ENCODE measurements around the gene ADARB2.

ADARB2 gene

GRCh38 chr10:1309617-1310270 is 427.6 kb downstream of the ADARB2 start:
- no peak for TF ChIP-seq CTCF (IDR thresholded peaks at IDR 0.05; ENCODE audit: borderline replicate concordance, insufficient read depth, low read depth, low read length)
- no peak overlapping the region for H3K4me3 ChIP-seq (ENCODE audit: low read depth, low read length)

- TF ChIP-seq CTCF (IDR thresholded peaks at IDR 0.05; ENCODE audit: borderline replicate concordance, insufficient read depth, low read depth, low read length): no peak
- H3K4me3 ChIP-seq (ENCODE audit: low read depth, low read length): no peak overlapping the region
Observed at GRCh38 chr10:1308962-1309616, 428.2 kb downstream of the ADARB2 start.

- no peak for TF ChIP-seq CTCF (IDR thresholded peaks at IDR 0.05; ENCODE audit: borderline replicate concordance, insufficient read depth, low read depth, low read length)
- no peak overlapping the region for H3K4me3 ChIP-seq (ENCODE audit: low read depth, low read length)
Observed at GRCh38 chr10:1308173-1308961, 429.0 kb downstream of the ADARB2 start.

- no peak for TF ChIP-seq CTCF (IDR thresholded peaks at IDR 0.05; ENCODE audit: borderline replicate concordance, insufficient read depth, low read depth, low read length)
- H3K4me3 ChIP-seq (ENCODE audit: low read depth, low read length): no peak overlapping the region
Observed at GRCh38 chr10:1301143-1301542, 436.2 kb downstream of the ADARB2 start.

- no peak for TF ChIP-seq CTCF (IDR thresholded peaks at IDR 0.05; ENCODE audit: borderline replicate concordance, insufficient read depth, low read depth, low read length)
- no peak overlapping the region for H3K4me3 ChIP-seq (ENCODE audit: low read depth, low read length)
Observed at GRCh38 chr10:1300218-1300617, 437.1 kb downstream of the ADARB2 start.

GRCh38 chr10:1299041-1299726 is 438.1 kb downstream of the ADARB2 start:
- H3K4me3 ChIP-seq (ENCODE audit: low read depth, low read length): no peak overlapping the region
- no peak for TF ChIP-seq CTCF (IDR thresholded peaks at IDR 0.05; ENCODE audit: borderline replicate concordance, insufficient read depth, low read depth, low read length)

Measured in GM12875 (cell line).